T-helper 17 cell (primary cell): ENCODE results near the gene IFNL2. TPM values are rescaled to one million over a fixed set of nuclear protein-coding genes. Genes with fewer than 3 reads are reported as not detected.

Experiments used
- ATAC-seq: fragments of 150-1000 bp; cut with Tn5 transposase; 2 replicates; pipeline ENCODE4 v1.10.0; 2021; ENCODE audit warnings: mild to moderate bottlenecking, moderate library complexity
- DNase-seq, 3 donors: peaks; one replicate each; pipeline versions ENCODE4 v3.0.0 to v3.0.0-alpha.2; 2020 to 2021
- H3K9me3 ChIP-seq: one replicate; pipeline ENCODE4 v1.7.0; 2013; ENCODE audit warnings: low read length, mild to moderate bottlenecking; ENCODE audit not compliant: control insufficient read depth, poor library complexity, severe bottlenecking
- H3K27ac Mint-ChIP-seq: one replicate; pipeline ENCODE4 v1.8.0; 2022; ENCODE audit warnings: mild to moderate bottlenecking, moderate library complexity, mixed read lengths
- H3K27me3 Mint-ChIP-seq: one replicate; pipeline ENCODE4 v1.8.0; 2022; ENCODE audit warnings: mixed read lengths
- H3K36me3 Mint-ChIP-seq: one replicate; pipeline ENCODE4 v1.8.0; 2022; ENCODE audit warnings: low read depth, mixed read lengths
- H3K4me1 Mint-ChIP-seq: one replicate; pipeline ENCODE4 v1.8.0; 2022; ENCODE audit warnings: mild to moderate bottlenecking, mixed read lengths
- H3K4me3 Mint-ChIP-seq: one replicate; pipeline ENCODE4 v1.8.0; 2022; ENCODE audit warnings: mild to moderate bottlenecking, moderate library complexity, mixed read lengths
- total RNA-seq, 4 donors: library from RNA in 2 of 4; stranded (reverse) in 2 of 4; gene quantifications; one replicate each; pipeline ENCODE4 v1.2.3 and lab custom pipeline; 2022 to 2026

The IFNL2 gene
- total RNA-seq, 2 donors from 2014 or later: not detected

DNA sequence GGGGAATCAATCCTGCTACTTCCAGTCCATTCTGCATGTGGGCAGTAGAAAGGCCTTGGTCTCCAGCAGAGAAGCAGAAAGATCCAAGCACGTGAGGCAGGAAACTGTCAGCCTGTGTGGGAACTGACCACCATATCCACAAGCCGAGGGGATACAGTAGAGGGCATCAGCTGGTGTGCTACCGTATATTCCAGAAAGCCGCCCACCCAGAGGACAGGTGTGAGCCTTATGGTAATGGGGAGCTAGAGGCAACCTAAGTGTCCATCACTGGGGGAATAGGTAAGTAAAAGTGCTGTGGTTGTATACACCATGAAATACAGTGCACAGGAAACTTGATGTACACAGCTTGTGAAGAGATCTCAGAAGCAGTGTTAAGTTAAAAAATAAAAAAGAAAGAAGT is 25.2 kb downstream of the IFNL2 start:
- H3K36me3 Mint-ChIP-seq: no peaks in the 10 kb centered on the region
- DNase-seq (no peak), ATAC-seq (no peak)
- H3K27me3 Mint-ChIP-seq: peaks cover 20% of the 10 kb centered on the region
- peaks cover 20% of the 10 kb centered on the region for H3K4me1 Mint-ChIP-seq
- no peak overlapping the region for H3K4me3 Mint-ChIP-seq
- no peak overlapping the region for H3K27ac Mint-ChIP-seq
- H3K9me3 ChIP-seq: no peaks in the 10 kb centered on the region

DNA sequence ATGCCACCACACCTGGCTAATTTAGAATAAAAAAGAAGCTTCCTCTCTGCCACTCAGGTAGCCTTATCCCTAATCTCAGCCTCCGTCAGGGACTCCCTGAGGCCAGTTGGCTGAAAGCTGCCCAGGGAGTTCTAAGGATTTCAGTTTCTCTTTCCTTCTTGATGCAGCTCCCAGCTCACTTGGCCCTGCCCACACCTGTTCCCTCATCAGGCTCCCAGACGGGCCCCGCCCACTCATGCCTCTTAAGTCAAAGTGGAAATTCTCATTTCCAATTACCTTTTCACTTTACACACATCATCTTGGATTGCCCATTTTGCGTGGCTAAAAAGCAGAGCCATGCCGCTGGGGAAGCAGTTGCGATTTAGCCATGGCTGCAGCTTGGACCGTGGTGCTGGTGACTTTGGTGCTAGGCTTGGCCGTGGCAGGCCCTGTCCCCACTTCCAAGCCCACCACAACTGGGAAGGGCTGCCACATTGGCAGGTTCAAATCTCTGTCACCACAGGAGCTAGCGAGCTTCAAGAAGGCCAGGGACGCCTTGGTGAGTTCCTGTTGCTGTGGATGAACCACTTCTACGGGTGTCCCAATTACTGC is 28.0 kb downstream of the IFNL2 start, which contains the start of gene IFNL1:
IFNL1 (plus strand) TSS at position 353 of the 591 bp plus-strand sequence; CDS start at position 368, 15 bp downstream.
- Mint-ChIP-seq H3K4me1 (peaks cover 24% of the 10 kb centered on the region), H3K27me3 (peaks cover 11% of the 10 kb centered on the region), H3K36me3 (no peaks in the 10 kb centered on the region), H3K4me3 (no peak within 1 kb of the TSS), H3K27ac (peak within 1 kb of the TSS; percentile 53)
- DNase-seq (no peak), ATAC-seq (no peak)
- H3K9me3 ChIP-seq: no peaks in the 10 kb centered on the region

DNA sequence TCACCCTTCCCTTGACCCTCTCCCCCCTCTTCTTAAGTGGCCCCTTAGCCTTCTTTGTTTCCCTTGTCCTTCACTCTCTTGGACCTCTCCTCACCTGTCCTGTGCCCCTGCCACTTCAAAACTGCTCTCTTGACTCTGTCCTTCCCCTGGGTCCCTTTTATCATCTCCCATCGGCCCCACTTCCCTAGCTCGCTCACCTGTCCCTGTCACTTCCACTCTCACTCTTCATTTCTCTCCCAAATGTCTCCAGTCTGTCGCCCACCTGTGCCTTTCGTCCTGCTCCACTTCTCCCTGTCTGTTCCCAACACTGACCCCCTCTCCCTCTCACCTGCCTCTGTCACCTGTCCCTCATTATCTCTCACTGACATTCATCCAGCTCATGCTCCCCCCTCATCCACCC is 28.7 kb downstream of the IFNL2 start:
- no peak for ATAC-seq
- Mint-ChIP-seq H3K27ac (peak overlapping the region; percentile 53), H3K4me1 (peaks cover 24% of the 10 kb centered on the region), H3K27me3 (peaks cover 11% of the 10 kb centered on the region), H3K4me3 (no peak overlapping the region), H3K36me3 (no peaks in the 10 kb centered on the region)
- DNase-seq: no peak
- no peaks in the 10 kb centered on the region for H3K9me3 ChIP-seq

DNA sequence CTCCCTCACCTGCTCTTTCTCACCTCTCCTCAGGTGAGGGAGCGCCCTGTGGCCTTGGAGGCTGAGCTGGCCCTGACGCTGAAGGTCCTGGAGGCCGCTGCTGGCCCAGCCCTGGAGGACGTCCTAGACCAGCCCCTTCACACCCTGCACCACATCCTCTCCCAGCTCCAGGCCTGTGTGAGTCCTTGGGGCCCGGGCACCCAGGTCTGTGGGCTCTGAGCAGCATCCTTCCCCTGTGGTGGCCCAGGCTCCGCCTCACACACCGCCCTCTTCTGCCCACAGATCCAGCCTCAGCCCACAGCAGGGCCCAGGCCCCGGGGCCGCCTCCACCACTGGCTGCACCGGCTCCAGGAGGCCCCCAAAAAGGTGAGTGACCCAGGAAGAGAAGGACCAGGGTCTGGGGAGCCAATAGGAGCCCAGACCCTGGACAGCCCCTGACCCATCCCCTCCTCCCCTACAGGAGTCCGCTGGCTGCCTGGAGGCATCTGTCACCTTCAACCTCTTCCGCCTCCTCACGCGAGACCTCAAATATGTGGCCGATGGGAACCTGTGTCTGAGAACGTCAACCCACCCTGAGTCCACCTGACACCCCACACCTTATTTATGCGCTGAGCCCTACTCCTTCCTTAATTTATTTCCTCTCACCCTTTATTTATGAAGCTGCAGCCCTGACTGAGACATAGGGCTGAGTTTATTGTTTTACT is 29.9 kb downstream of the IFNL2 start:
- DNase-seq (peak in 1 of 3 donors; percentile 27), ATAC-seq (peak; percentile 99)
- H3K27me3 Mint-ChIP-seq: peaks cover 10% of the 10 kb centered on the region
- H3K4me3 Mint-ChIP-seq: peak overlapping the region; percentile 84
- H3K4me1 Mint-ChIP-seq: peaks cover 24% of the 10 kb centered on the region
- peak overlapping the region; percentile 61 for H3K27ac Mint-ChIP-seq
- H3K9me3 ChIP-seq: no peaks in the 10 kb centered on the region
- no peaks in the 10 kb centered on the region for H3K36me3 Mint-ChIP-seq

DNA sequence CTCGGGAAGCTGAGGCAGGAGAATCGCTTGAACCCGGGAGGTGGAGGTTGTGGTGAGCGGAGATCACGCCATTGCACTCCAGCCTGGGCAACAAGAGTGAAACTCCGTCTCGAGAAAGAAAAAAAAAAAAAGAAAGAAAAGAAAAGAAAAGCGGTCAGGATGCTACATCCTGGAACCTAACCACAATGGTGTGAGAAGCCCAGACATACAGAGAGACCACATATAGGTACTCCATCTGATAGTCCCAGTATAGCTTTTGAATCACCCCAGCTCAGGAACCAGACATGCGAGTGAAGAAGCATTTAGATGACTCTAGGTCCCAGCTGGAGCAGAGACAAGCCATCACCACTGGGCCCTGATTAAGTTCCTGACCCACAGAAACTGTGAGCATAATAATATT is 31.2 kb downstream of the IFNL2 start:
- no peak overlapping the region for H3K4me3 Mint-ChIP-seq
- DNase-seq (no peak), ATAC-seq (no peak)
- H3K27me3 Mint-ChIP-seq: peaks cover under 1% of the 10 kb centered on the region
- no peaks in the 10 kb centered on the region for H3K36me3 Mint-ChIP-seq
- H3K4me1 Mint-ChIP-seq: peaks cover 22% of the 10 kb centered on the region
- no peaks in the 10 kb centered on the region for H3K9me3 ChIP-seq
- no peak overlapping the region for H3K27ac Mint-ChIP-seq

DNA sequence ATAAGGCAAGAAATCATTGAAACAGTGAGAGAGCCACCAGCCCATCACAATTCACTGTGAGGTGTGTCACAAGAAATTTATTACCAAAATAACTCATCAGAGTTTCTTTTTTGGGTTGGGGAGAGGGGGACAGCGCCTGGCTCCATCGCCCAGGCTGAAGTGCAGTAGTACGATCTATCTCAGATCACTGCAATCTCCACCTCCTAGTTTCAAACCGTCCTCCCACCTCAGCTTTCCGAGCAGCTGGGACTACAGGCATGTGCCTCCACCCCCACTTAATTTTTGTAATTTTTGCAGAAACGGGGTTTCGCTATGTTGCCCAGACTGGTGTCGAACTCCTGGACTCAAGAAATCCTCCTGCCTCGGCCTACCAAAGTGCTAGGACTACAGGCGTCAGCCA is 31.6 kb downstream of the IFNL2 start:
- peaks cover 22% of the 10 kb centered on the region for H3K4me1 Mint-ChIP-seq
- H3K36me3 Mint-ChIP-seq: no peaks in the 10 kb centered on the region
- DNase-seq (no peak), ATAC-seq (no peak)
- no peak overlapping the region for H3K4me3 Mint-ChIP-seq
- no peak overlapping the region for H3K27ac Mint-ChIP-seq
- no peaks in the 10 kb centered on the region for H3K27me3 Mint-ChIP-seq
- H3K9me3 ChIP-seq: no peaks in the 10 kb centered on the region

DNA sequence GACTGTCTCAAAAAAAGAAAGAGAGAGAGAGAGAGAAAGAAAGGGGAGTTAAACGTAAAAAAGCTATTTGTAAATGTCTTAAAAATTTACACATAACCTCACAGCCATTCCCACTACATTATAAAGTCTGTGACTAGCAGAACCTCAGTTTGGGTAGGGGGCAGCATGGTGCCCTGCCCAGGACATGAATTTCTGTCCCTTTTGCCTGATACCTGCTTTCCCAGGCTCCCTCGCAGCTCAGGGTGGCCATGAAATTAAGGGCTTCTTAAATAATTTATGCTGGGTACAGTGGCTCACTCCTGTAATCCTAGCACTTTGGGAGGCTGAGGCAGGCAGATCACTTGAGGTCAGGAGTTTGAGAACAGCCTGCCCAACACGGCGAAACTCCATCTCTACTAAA is 32.8 kb downstream of the IFNL2 start:
- H3K36me3 Mint-ChIP-seq: no peaks in the 10 kb centered on the region
- DNase-seq: no peak
- H3K4me1 Mint-ChIP-seq: peaks cover 22% of the 10 kb centered on the region
- H3K9me3 ChIP-seq: no peaks in the 10 kb centered on the region
- ATAC-seq: no peak
- no peaks in the 10 kb centered on the region for H3K27me3 Mint-ChIP-seq
- H3K27ac Mint-ChIP-seq: no peak overlapping the region
- H3K4me3 Mint-ChIP-seq: no peak overlapping the region

DNA sequence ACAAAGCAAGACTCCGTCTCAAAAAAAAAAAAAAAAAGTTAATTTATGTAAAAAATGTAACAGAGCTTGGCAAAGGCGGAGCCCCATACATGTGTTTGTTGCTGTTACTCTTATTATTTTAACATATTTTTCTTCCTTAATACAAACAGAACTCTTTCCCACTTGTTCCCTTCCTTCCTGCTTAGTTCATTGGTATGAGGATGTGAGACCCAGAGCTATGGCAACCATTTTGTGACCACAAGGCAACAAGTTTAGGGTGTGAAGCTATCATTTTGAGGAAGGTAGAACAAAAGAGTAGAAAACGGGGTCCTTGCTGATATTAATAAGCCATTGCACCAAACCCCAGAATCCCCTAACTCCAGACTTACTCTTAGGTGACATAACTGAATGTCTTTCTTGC is 33.4 kb downstream of the IFNL2 start:
- Mint-ChIP-seq H3K36me3 (peaks cover 2% of the 10 kb centered on the region), H3K4me1 (peaks cover 19% of the 10 kb centered on the region), H3K27ac (no peak overlapping the region), H3K4me3 (no peak overlapping the region), H3K27me3 (no peaks in the 10 kb centered on the region)
- DNase-seq: no peak
- ATAC-seq: no peak
- no peaks in the 10 kb centered on the region for H3K9me3 ChIP-seq

DNA sequence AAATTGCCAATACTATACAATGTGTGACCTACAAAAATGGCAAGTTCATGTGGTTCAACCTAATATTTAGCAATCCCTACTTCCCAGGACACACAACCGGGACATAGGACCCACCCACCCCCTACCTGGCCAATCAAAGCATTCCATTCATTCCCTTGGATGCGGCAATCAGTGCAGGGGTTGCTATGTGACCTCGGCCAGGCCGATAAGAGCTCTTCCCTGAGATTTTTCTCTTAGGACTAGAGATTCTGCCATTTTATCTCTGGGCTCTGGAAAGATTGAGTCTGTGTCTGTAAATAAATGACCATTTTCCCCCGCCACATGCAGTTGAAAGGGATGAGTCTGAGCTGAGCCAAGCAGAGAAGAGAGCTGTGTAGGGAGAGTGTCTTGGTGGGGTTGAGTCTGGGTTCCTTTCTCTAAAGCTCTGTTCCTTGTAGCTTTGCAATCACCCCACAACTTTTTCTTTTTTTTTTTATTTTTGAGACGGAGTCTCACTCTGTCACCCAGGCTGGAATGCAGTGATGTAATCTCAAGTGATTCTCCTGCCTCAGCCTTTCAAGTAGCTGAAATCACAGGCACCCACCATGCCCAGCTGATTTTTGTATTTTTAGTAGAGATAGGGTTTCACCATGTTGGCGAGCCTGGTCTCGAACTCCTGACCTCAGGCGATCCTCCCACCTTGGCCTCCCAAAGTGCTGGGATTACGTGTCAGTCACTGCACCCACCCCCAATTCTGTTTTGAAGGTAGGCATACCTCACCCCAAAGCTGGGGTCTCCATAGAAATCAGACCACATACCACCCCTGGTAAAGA is 35.4 kb downstream of the IFNL2 start:
- ATAC-seq (no peak), DNase-seq (no peak)
- Mint-ChIP-seq H3K36me3 (peaks cover 5% of the 10 kb centered on the region), H3K4me3 (no peak overlapping the region), H3K4me1 (peaks cover 8% of the 10 kb centered on the region), H3K27me3 (no peaks in the 10 kb centered on the region), H3K27ac (peak overlapping the region; percentile 2)
- no peaks in the 10 kb centered on the region for H3K9me3 ChIP-seq

DNA sequence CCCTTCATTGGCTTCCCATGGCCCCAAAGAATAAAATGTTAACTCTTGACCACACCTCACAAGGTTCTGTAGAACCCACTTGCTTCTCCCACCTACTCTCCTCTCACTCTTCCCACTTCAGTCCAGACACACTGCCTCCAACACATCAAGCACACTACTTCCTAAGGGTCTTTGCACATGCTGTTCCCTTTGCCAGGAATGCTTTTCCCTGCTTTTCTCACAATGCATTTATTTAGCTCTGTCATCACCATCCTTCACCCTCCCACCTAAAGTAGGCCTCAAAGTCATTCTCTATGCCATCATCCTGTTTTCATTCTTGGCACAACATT is 36.0 kb downstream of the IFNL2 start:
- no peaks in the 10 kb centered on the region for H3K27me3 Mint-ChIP-seq
- H3K27ac Mint-ChIP-seq: peak overlapping the region; percentile 2
- ATAC-seq (no peak), DNase-seq (no peak)
- no peak overlapping the region for H3K4me3 Mint-ChIP-seq
- H3K4me1 Mint-ChIP-seq: peaks cover 10% of the 10 kb centered on the region
- H3K36me3 Mint-ChIP-seq: peaks cover 7% of the 10 kb centered on the region
- no peaks in the 10 kb centered on the region for H3K9me3 ChIP-seq

DNA sequence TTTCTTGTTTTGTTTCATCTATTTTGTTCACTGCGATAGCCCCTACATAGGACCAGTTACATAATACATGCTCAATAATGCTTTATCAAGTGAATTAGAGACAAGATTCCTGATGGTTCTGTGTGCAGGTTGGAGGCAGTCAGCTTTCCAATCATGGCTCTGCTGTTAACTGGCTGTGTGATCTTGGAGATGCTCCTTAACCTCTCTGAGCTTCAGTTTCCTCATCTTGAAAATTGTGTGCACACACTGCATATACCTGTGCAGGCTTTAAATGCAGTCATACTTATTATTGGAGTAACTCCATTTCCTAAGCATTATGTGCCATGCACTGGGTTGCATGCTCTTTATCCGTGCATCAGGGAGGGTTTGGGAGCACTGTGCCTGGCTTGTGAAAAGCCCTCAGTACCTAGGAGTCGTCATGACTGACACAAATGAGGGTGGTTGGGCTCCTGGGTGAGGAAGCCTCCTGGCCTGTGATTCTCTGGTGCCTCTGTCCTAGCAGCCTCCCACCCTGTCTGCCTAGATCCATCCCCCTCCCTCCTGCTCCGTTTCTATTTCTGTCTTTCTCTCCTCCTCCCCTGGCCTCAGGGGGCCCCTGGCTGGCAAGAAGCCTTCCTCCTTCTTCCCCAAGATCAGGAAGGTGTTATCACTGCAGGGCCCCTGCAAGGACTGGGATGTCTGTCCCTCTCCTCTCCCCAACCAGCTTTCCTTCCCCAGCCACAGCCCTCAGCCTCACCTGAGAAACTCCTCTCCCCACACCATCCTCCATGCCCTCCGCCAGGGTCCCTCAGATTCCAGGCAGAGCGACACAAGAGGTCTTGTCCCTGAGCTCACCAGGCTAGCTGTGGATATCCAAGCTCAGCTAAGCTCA is 36.7 kb downstream of the IFNL2 start:
- Mint-ChIP-seq H3K4me3 (no peak overlapping the region), H3K27ac (peak overlapping the region; percentile 60), H3K36me3 (peaks cover 7% of the 10 kb centered on the region), H3K4me1 (peaks cover 10% of the 10 kb centered on the region), H3K27me3 (no peaks in the 10 kb centered on the region)
- ATAC-seq (no peak), DNase-seq (no peak)
- H3K9me3 ChIP-seq: no peaks in the 10 kb centered on the region

DNA sequence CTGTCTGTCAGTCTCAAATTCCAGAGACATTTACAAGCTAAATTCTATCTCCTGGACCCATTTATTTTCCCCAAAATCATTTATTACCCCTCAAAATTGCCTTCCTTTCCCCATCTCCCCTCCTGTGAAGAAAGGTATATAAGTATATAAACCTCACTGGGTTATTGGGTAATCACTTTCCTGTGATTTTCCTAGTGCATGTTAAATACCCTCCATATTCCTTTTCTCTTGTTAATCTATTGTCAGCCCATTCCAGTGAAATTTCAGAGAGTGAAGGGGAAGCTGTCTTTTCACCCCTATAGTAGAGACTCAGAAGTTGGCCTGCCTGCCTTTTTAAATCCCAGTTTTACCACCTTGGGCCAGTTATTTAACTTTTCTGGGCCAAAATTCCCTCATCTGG is 37.9 kb downstream of the IFNL2 start:
- Mint-ChIP-seq H3K27ac (no peak overlapping the region), H3K4me1 (peaks cover 10% of the 10 kb centered on the region), H3K4me3 (no peak overlapping the region), H3K27me3 (no peaks in the 10 kb centered on the region), H3K36me3 (peaks cover 9% of the 10 kb centered on the region)
- ATAC-seq: no peak
- H3K9me3 ChIP-seq: no peaks in the 10 kb centered on the region
- DNase-seq: no peak
